Activated CD8-positive, alpha-beta T cell treated with anti-CD3 and anti-CD28 coated beads for 36 hours (primary cell): Measurements from ENCODE around the gene VWA5B2. TPM values are rescaled to one million over a fixed set of nuclear protein-coding genes. Genes with fewer than 3 reads are reported as not detected.
"Not testable (repeated sequence)": the region's sequence is repeated elsewhere in the genome, so short reads cannot be mapped to it uniquely, and the experiment has no call there.

Experiments used
- ATAC-seq: fragments of 200-7000 bp; cut with Tn5 transposase; one replicate; pipeline ENCODE4 v1.10.0; 2021; ENCODE audit warnings: mild to moderate bottlenecking, moderate library complexity
- CTCF ChIA-PET: fragments of 350-600 bp; sonication (Branson Sonifier 250); formaldehyde crosslinking; loops from one replicate; lab custom pipeline; 2021; ENCODE audit warnings: antibody characterized with exemption; lab: Charles Lee
- POLR2A ChIA-PET: fragments of 350-600 bp; sonication (Branson Sonifier 250); formaldehyde crosslinking; loops from one replicate; lab custom pipeline; 2021; ENCODE audit warnings: antibody characterized with exemption; lab: Charles Lee
- DNase-seq: peaks from one replicate; pipeline ENCODE4 v3.0.0-alpha.2; 2020
- H3K27ac Mint-ChIP-seq: one replicate; pipeline ENCODE4 v1.8.0; 2021; ENCODE audit warnings: mild to moderate bottlenecking, mixed read lengths
- H3K27me3 Mint-ChIP-seq: one replicate; pipeline ENCODE4 v1.8.0; 2021; ENCODE audit warnings: mixed read lengths
- H3K36me3 Mint-ChIP-seq: one replicate; pipeline ENCODE4 v1.8.0; 2021; ENCODE audit warnings: low read depth, mixed read lengths
- H3K4me1 Mint-ChIP-seq: one replicate; pipeline ENCODE4 v1.8.0; 2021; ENCODE audit warnings: low read depth, mixed read lengths
- H3K4me3 Mint-ChIP-seq: one replicate; pipeline ENCODE4 v1.8.0; 2021; ENCODE audit warnings: mild to moderate bottlenecking, moderate library complexity, mixed read lengths
- H3K9me3 Mint-ChIP-seq: one replicate; pipeline ENCODE4 v1.8.0; 2021; ENCODE audit warnings: mixed read lengths
- intact Hi-C: fragments of 100-400 bp; cut with micrococcal nuclease; formaldehyde crosslinking; loops from one replicate; pipeline ENCODE4 v1.10.0; 2022
- total RNA-seq, 2 experiments: library from RNA; stranded (reverse); gene quantifications; one replicate each; pipeline ENCODE4 v1.2.3, GENCODE V29; 2021
- TF ChIP-seq, protein P1 (sequence below): fragments of 200-600 bp; IDR thresholded peaks from one replicate; pipeline ENCODE4 v1.8.0; 2022; ENCODE audit warnings: antibody characterized with exemption, mild to moderate bottlenecking

The VWA5B2 gene
- total RNA-seq, 2 experiments from 2014 or later = not detected

DNA sequence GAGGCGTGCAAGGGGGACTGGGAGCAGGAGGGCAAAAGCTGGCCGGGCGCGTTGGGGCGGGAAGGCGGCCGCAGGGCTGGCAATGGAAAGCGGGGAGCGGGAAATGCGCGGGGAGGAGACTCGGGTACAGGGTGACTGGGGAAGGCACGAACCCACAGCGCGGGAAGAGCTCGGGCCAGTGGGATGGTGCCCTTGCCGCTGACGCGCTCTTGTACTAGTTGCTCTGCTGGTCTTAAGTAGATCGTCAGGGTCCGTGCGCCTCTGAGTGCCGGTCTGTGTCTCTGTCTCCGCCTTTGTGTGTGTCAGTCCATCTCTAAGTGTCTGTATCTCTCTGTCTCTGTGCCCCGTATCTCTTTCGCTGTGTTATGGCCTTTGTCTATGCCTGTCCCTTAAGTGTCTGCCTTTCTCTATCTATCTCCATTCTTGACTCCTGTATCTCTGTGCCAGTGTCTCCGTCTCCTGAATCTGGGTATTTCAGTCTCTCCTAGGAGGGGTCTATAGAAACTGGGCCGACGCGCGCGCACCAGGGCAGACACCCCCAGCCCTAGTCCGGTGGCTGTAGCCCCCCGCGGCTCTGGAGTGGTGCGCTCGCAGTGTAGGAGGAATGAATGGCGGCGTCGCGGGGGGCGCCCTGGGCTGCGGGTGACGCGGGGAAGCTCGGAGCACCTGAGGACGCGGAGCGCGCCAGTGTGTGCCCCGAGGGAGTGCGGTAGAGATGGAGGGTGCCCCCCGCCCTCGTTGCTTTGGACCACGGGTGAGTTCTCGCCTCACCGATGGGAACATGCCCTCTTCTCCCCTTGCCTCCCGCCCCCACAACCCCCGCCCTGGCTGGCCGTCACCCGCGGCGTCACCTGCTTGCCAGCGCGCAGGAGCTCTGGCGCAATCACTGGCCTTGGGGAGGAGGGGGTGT is 32.7 kb downstream of the VWA5B2 start:
- H3K9me3 Mint-ChIP-seq = peaks cover 1% of the 10 kb centered on the region
- H3K27me3 Mint-ChIP-seq = peaks cover 41% of the 10 kb centered on the region
- ChIA-PET POLR2A (interaction anchor here (0.6 to 1.5 kb wide), 4 partner anchors 21 to 32 kb away, joined by 3 to 5 read pairs (median 4); no protein-coding TSS in a partner anchor), CTCF (interaction anchor here (1.6 to 4.3 kb wide), 2 partner anchors 28 to 34 kb away, joined by 6 to 19 read pairs; partner anchors contain the start of gene VWA5B2)
- no peak overlapping the region for H3K27ac Mint-ChIP-seq
- TF ChIP-seq, protein P1, sequence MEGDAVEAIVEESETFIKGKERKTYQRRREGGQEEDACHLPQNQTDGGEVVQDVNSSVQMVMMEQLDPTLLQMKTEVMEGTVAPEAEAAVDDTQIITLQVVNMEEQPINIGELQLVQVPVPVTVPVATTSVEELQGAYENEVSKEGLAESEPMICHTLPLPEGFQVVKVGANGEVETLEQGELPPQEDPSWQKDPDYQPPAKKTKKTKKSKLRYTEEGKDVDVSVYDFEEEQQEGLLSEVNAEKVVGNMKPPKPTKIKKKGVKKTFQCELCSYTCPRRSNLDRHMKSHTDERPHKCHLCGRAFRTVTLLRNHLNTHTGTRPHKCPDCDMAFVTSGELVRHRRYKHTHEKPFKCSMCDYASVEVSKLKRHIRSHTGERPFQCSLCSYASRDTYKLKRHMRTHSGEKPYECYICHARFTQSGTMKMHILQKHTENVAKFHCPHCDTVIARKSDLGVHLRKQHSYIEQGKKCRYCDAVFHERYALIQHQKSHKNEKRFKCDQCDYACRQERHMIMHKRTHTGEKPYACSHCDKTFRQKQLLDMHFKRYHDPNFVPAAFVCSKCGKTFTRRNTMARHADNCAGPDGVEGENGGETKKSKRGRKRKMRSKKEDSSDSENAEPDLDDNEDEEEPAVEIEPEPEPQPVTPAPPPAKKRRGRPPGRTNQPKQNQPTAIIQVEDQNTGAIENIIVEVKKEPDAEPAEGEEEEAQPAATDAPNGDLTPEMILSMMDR = no peak
- intact Hi-C loops = no loop called here
- ATAC-seq = peak; percentile 15
- H3K4me3 Mint-ChIP-seq = peak overlapping the region; percentile 78
- peaks cover 17% of the 10 kb centered on the region for H3K4me1 Mint-ChIP-seq
- peaks cover 9% of the 10 kb centered on the region for H3K36me3 Mint-ChIP-seq
- DNase-seq = peak; percentile 56

DNA sequence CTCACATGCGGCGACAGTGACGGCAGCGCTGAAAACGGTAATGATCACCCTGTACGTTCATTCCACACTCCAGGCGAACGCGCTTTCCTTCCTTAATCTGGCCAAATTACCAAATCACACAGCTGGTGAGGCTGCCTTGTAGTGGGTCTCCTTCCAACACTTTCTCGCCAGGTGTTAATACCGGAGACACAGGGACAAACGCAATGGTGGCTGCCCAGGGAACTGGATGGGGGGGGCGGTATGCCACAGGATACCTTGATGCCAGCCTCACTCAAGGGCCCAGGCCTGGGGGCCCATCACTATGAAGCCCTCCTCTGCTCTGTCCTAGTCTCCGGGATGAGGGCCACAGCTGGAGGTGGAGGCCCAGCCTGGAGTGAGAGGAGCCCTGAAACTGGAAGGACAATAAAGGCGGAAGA is 33.4 kb downstream of the VWA5B2 start:
- intact Hi-C loops = no loop called here
- ATAC-seq (no peak), DNase-seq (no peak)
- TF ChIP-seq, protein P1 = no peak
- POLR2A ChIA-PET = interaction anchor here (0.6 to 1.5 kb wide), 3 partner anchors 22 to 32 kb away, joined by 3 to 5 read pairs (median 5); no protein-coding TSS in a partner anchor
- peaks cover 46% of the 10 kb centered on the region for H3K27me3 Mint-ChIP-seq
- no peak overlapping the region for H3K27ac Mint-ChIP-seq
- peak overlapping the region; percentile 78 for H3K4me3 Mint-ChIP-seq
- CTCF ChIA-PET = interaction anchor here (1.6 to 4.3 kb wide), 2 partner anchors 27 to 35 kb away, joined by 6 to 19 read pairs; partner anchors contain the start of gene VWA5B2
- H3K36me3 Mint-ChIP-seq = peaks cover 7% of the 10 kb centered on the region
- H3K4me1 Mint-ChIP-seq = peaks cover 17% of the 10 kb centered on the region
- H3K9me3 Mint-ChIP-seq = peaks cover 4% of the 10 kb centered on the region

GRCh38 chr3:184267249-184267648 is 37.9 kb downstream of the VWA5B2 start:
- POLR2A ChIA-PET = interaction anchor here (0.6 kb wide), 1 partner anchor 704 kb away, joined by 3 read pairs; no protein-coding TSS in a partner anchor

GRCh38 chr3:184272269-184272668 is 42.9 kb downstream of the VWA5B2 start:
- no peak overlapping the region for H3K27ac Mint-ChIP-seq
- H3K9me3 Mint-ChIP-seq = peaks cover 1% of the 10 kb centered on the region
- CTCF ChIA-PET = interaction anchor here (2.3 kb wide), 1 partner anchor 45 kb away, joined by 10 read pairs; no protein-coding TSS in a partner anchor
- peaks cover 29% of the 10 kb centered on the region for H3K27me3 Mint-ChIP-seq
- intact Hi-C loops = no loop called here
- no peak for ATAC-seq
- no peak for DNase-seq
- POLR2A ChIA-PET = no interaction called here
- peaks cover 5% of the 10 kb centered on the region for H3K4me1 Mint-ChIP-seq
- H3K36me3 Mint-ChIP-seq = no peaks in the 10 kb centered on the region
- no peak overlapping the region for H3K4me3 Mint-ChIP-seq
- TF ChIP-seq, protein P1 = no peak

More at GRCh38 chr3:184267249-184267648, 37.9 kb downstream of the VWA5B2 start:
- H3K4me3 Mint-ChIP-seq, H3K9me3 Mint-ChIP-seq, H3K27ac Mint-ChIP-seq, DNase-seq, ATAC-seq, H3K36me3 Mint-ChIP-seq, intact Hi-C loops, H3K4me1 Mint-ChIP-seq: not testable (repeated sequence)
- CTCF ChIA-PET = interaction anchor here (1.3 kb wide), 1 partner anchor 41 kb away, joined by 3 read pairs; no protein-coding TSS in a partner anchor
- peaks cover 33% of the 10 kb centered on the region for H3K27me3 Mint-ChIP-seq

DNA sequence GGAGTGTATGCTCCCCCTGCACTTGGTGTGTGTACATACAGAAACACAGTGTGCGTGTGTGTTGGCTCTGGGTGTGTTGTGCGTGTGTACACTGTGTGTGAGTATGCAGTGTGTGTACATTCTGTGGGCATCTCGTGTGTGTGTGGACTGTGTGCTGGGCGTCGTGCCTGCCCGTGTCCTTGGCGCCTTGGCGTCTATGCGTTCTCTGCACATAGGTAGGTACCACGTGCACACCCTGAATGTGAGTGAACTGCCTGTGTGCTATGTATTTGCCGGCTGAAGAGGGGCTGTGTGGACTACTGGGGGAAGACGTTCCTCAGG is 46.0 kb downstream of the VWA5B2 start:
- Mint-ChIP-seq H3K4me3 (no peak overlapping the region), H3K4me1 (peaks cover 5% of the 10 kb centered on the region), H3K27me3 (peaks cover 30% of the 10 kb centered on the region), H3K9me3 (no peaks in the 10 kb centered on the region), H3K36me3 (no peaks in the 10 kb centered on the region), H3K27ac (no peak overlapping the region)
- ATAC-seq (no peak), DNase-seq (no peak)
- intact Hi-C loops = no loop called here
- ChIA-PET CTCF (no interaction called here), POLR2A (no interaction called here)
- TF ChIP-seq, protein P1 = no peak
